Heart left ventricle (tissue), 16 donors: ENCODE results near the gene SLC47A2. TPM values are rescaled to one million over a fixed set of nuclear protein-coding genes. Genes with fewer than 3 reads are reported as not detected.

Source experiments
- ATAC-seq, 4 donors: fragments of 200-7000 bp; cut with Tn5 transposase; one replicate each; pipeline ENCODE4 v1.9.1; 2020 to 2022; ENCODE audit warnings: moderate library complexity in 4 of 4, mild to moderate bottlenecking in 3 of 4, moderate number of reproducible peaks in 1 of 4
- DNase-seq, 5 donors: peaks; one replicate each; pipeline ENCODE4 v3.0.0-alpha.2; 2020
- H3K27ac ChIP-seq, 12 donors: fragments of 200-600 bp; sonication (generic) in 4 of 12; one replicate each; pipeline versions ENCODE4 v1.5.0 to v1.8.0; 2016 to 2022; ENCODE audit warnings: mild to moderate bottlenecking in 2 of 12
- H3K27me3 ChIP-seq, 9 donors: fragments of 200-600 bp; sonication (generic) in 2 of 9; one replicate each; pipeline versions ENCODE4 v1.5.1 to v1.8.0; 2016 to 2022; ENCODE audit warnings: mild to moderate bottlenecking in 3 of 9
- H3K36me3 ChIP-seq, 9 donors: fragments of 200-600 bp; sonication (generic) in 2 of 9; one replicate each; pipeline versions ENCODE4 v1.5.0 to v1.8.0; 2018 to 2022; ENCODE audit warnings: mild to moderate bottlenecking in 2 of 9
- H3K4me1 ChIP-seq, 12 donors: fragments of 200-600 bp; sonication (generic) in 4 of 12; one replicate each; pipeline versions ENCODE4 v1.5.0 to v1.8.0; 2016 to 2022; ENCODE audit warnings: mild to moderate bottlenecking in 3 of 12
- H3K4me3 ChIP-seq, 12 donors: fragments of 200-600 bp; sonication (generic) in 4 of 12; one replicate each; pipeline versions ENCODE4 v1.5.0 to v1.8.0; 2017 to 2022; ENCODE audit warnings: mild to moderate bottlenecking in 9 of 12, moderate library complexity in 4 of 12
- H3K9me3 ChIP-seq, 12 donors: fragments of 200-600 bp; sonication (generic) in 4 of 12; one replicate each; pipeline versions ENCODE4 v1.5.0 to v1.8.0; 2016 to 2022; ENCODE audit warnings: mild to moderate bottlenecking in 1 of 12
- POLR2A ChIP-seq, 2 donors: fragments of 450-650 bp; IDR thresholded peaks; one replicate each; pipeline ENCODE4 v1.6.1; 2017; ENCODE audit warnings: antibody characterized with exemption in 2 of 2, mild to moderate bottlenecking in 2 of 2, moderate library complexity in 2 of 2
- WGBS, 4 donors: extraction: QIAGEN DNeasy Blood & Tissue Kit in 2 of 4; methylation state at CpG; one replicate each; pipeline versions ENCODE4 v1.1.5 to v1.1.7; 2013 to 2018; 5-methylcytosine and 5-hydroxymethylcytosine counted together
- intact Hi-C, 10 donors: fragments of 100-400 bp; cut with DNase I; formaldehyde crosslinking; loops; one replicate each; pipeline versions ENCODE4 v1.11.1 to v1.14.2; 2022
- polyA plus RNA-seq, 2 donors: library from polyadenylated mRNA; stranded (reverse); fragments of 200-250 nt; gene quantifications; one replicate each; pipeline ENCODE4 v1.2.3, GENCODE V29; 2013
- total RNA-seq, 9 donors: library from RNA; depleted of rRNA in 2 of 9; stranded (reverse); fragments of >200 nt in 2 of 9; fragmentation: NEBNext Ultra II Directional in 3 of 9; extraction: Animal tissue kit (Norgen Biotek cat#: 25700) in 3 of 9; gene quantifications; one replicate each; pipeline versions ENCODE4 v1.1.0 to v1.2.4, GENCODE V29; 2016 to 2023
- TF ChIP-seq, protein P1 (sequence below), 12 donors: fragments of 200-600 bp; sonication (generic) in 4 of 12; IDR thresholded peaks; one replicate each; pipeline versions ENCODE4 v1.5.0 to v1.8.0; 2018 to 2022; ENCODE audit warnings: antibody characterized with exemption in 12 of 12, mild to moderate bottlenecking in 5 of 12
- donor health status: ischemic (EF 13 %, LVEDD 7.1; RV severe dilation, severe dysfunction).
- donor health status: healthy with polysubstance abuse.
- donor health status: DM: no; HTN: yes; CAD: no.
- donor health status: DM: no; HTN: no; CAD: no.
- donor health status: ischemic (EF 25% LVEDD 6.9; RV normal size, moderate dysfunction).
- donor health status: ischemic (EF 25% LVEDD 5.7; RV mildly dilated, moderate dysfunction).
- donor health status: healthy.
- donor health status: DM: yes; HTN: yes; CAD: no.
- donor health status: ischemic (EF 35%, LVEDD 5.7; RV mildly dilated, moderate dysfunction).
- donor health status: nonischemic (EF 11% LVEDD 7.7; RV severe dilation, severe dysfunction).
- donor health status: DM: yes; HTN: yes; CAD: no.
- donor health status: PGD.
- donor health status: ischemic (EF 29% LVEDD 5.4; RV normal size, mild dysfunction).
- donor health status: nonischemic (EF 23%, LVEDD 6.1; RV moderate dilation, normal function).

SLC47A2 gene
- total and polyA plus RNA-seq, 11 donors = 0.32 TPM; not detected in 10

DNA sequence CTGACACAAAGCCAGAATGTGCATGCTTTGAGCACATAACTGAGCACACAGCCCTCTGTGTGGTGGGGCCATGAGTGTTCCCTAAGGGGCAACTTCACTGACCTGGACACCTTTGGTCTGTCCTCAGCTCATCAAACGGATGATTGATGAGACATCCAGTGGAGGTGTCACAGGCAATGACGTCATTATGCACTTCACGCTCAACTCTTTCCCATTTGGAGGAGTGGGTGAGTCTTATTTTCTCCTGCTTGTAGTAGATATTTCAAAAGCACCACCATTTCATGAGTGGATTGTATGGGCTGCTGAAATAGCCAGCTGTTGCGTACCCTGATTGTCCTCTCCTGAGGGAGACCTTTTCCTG, 51.6 kb downstream of the SLC47A2 start:
- WGBS, 4 donors = 86 to 91% (median 88%) methylated on average over 4 of the region's 4 CpGs
- DNase-seq = no peak
- intact Hi-C loops = loop anchor here in 2 of 10 donors (10.0 kb wide), 2 partner anchors 60 to 80 kb away; partner anchors contain the start of gene ALDH3A1 (in 1 of the 2)
- Histone ChIP-seq H3K9me3 (no peaks in the 10 kb centered on the region), H3K36me3 (peaks cover 0 to 95% (median 61%) of the 10 kb centered on the region in 9 donors), H3K4me3 (no peak overlapping the region), H3K4me1 (peaks cover 0 to 16% (median 5%) of the 10 kb centered on the region in 12 donors), H3K27ac (peak overlapping the region in 5 of 12 donors; percentile 33 to 67 (median 53)), H3K27me3 (no peaks in the 10 kb centered on the region)
- peak in 2 of 4 donors; percentile 8 to 23 for ATAC-seq
- TF ChIP-seq, protein P1, sequence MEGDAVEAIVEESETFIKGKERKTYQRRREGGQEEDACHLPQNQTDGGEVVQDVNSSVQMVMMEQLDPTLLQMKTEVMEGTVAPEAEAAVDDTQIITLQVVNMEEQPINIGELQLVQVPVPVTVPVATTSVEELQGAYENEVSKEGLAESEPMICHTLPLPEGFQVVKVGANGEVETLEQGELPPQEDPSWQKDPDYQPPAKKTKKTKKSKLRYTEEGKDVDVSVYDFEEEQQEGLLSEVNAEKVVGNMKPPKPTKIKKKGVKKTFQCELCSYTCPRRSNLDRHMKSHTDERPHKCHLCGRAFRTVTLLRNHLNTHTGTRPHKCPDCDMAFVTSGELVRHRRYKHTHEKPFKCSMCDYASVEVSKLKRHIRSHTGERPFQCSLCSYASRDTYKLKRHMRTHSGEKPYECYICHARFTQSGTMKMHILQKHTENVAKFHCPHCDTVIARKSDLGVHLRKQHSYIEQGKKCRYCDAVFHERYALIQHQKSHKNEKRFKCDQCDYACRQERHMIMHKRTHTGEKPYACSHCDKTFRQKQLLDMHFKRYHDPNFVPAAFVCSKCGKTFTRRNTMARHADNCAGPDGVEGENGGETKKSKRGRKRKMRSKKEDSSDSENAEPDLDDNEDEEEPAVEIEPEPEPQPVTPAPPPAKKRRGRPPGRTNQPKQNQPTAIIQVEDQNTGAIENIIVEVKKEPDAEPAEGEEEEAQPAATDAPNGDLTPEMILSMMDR (IDR thresholded peaks at IDR 0.05) = no peak
- no peak for TF ChIP-seq POLR2A (IDR thresholded peaks at IDR 0.05)

DNA sequence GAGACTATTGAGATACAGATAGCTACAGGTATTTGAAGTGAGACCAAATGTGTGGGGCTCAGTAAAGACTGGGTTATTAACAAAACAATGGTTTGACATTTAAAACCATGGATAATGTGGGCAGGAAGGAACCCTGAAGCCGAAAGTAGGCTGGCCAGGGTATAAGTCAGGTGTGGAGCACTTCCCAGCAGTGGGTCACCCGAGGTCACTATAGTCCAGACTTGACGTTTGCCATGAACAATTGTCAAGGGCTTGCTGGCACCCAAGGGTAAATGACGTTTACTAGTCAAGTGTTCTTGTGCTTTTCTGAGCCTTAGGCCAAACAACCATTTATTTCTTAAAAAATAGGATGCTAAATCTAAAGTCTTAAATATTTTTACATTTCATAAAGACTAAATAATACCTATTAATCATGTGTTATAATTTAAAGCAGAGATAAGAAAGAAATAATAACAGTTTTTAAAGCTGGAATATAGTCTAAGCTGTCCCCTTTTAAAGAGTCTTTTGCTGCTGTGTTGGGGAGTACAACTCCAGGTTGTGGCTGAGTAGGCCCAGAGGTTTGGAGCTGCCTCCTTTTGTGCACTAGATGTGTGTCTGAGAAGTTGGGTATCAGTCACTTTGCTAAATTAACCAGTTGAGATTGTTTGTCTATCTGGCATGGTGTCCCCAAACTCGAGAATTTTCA, 52.1 kb downstream of the SLC47A2 start:
- Histone ChIP-seq H3K27ac (peak overlapping the region in 6 of 12 donors; percentile 30 to 67 (median 48)), H3K9me3 (no peaks in the 10 kb centered on the region), H3K27me3 (no peaks in the 10 kb centered on the region), H3K4me1 (peaks cover 0 to 21% (median 6%) of the 10 kb centered on the region in 12 donors), H3K36me3 (peaks cover 0 to 90% (median 61%) of the 10 kb centered on the region in 9 donors), H3K4me3 (no peak overlapping the region)
- DNase-seq (peak in 4 of 5 donors; percentile 54 to 86 (median 72)), ATAC-seq (peak; percentile 93 to 96 (median 94))
- TF ChIP-seq, protein P1 (IDR thresholded peaks at IDR 0.05) = no peak
- TF ChIP-seq POLR2A (IDR thresholded peaks at IDR 0.05) = no peak
- 36 to 40% (median 38%) methylated on average over 5 of the region's 5 CpGs for WGBS, 4 donors
- intact Hi-C loops = loop anchor here in 2 of 10 donors (10.0 kb wide), 2 partner anchors 61 to 81 kb away; partner anchors contain the start of gene ALDH3A1 (in 1 of the 2)

DNA sequence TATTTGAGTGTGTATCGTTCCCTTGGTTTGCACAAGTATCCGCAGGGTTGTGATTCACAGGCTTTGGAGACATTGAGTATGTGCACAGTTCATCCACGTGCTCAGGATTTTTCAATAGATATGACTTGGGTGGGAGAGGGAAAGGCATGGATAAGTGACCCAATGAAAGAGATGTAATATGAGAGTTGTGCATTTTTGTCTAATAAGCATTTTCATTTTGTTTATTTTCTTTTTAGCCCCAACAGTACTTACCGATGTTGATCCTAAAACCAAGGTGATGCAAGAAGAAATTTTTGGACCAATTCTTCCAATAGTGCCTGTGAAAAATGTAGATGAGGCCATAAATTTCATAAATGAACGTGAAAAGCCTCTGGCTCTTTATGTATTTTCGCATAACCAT, 53.3 kb downstream of the SLC47A2 start:
- no peak overlapping the region for H3K4me3 ChIP-seq
- no peaks in the 10 kb centered on the region for H3K9me3 ChIP-seq
- peak overlapping the region in 1 of 12 donors; percentile 55 for H3K27ac ChIP-seq
- no peak for DNase-seq
- H3K4me1 ChIP-seq = peaks cover 0 to 21% (median 6%) of the 10 kb centered on the region in 12 donors
- intact Hi-C loops = loop anchor here in 2 of 10 donors (10.0 kb wide), 2 partner anchors 62 to 82 kb away; partner anchors contain the start of gene ALDH3A1 (in 1 of the 2)
- WGBS, 4 donors = 90 to 95% (median 94%) methylated on average over 6 of the region's 6 CpGs
- ATAC-seq = no peak
- H3K36me3 ChIP-seq = peaks cover 0 to 88% (median 55%) of the 10 kb centered on the region in 9 donors
- H3K27me3 ChIP-seq = no peaks in the 10 kb centered on the region
- TF ChIP-seq, protein P1 (IDR thresholded peaks at IDR 0.05) = no peak
- TF ChIP-seq POLR2A (IDR thresholded peaks at IDR 0.05) = no peak

DNA sequence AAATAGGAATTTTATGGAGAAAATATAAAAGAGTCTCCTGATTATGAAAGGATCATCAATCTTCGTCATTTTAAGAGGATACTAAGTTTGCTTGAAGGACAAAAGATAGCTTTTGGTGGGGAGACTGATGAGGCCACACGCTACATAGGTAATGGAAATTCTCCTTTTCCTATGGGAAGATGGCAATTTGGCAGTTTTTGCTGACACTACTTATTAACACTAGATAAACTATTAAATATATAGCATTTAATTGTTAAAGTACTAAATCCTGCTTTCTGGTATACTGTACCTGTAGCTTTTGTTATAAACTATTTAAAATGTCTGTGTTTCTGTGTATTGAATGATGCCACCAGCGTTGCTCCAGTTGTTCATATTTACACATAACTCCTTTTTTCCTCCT, 55.3 kb downstream of the SLC47A2 start:
- intact Hi-C loops = loop anchor here in 2 of 10 donors (10.0 kb wide), 2 partner anchors 64 to 84 kb away; partner anchors contain the start of gene ALDH3A1 (in 1 of the 2)
- no peaks in the 10 kb centered on the region for H3K27me3 ChIP-seq

More for the DNA sequence above, 55.3 kb downstream of the SLC47A2 start:
- no peak for TF ChIP-seq POLR2A (IDR thresholded peaks at IDR 0.05)
- TF ChIP-seq, protein P1 (IDR thresholded peaks at IDR 0.05) = no peak
- no peak overlapping the region for H3K27ac ChIP-seq
- no peak for ATAC-seq
- peaks cover 0 to 94% (median 72%) of the 10 kb centered on the region in 9 donors for H3K36me3 ChIP-seq
- H3K4me3 ChIP-seq = no peak overlapping the region
- WGBS, 4 donors = 94 to 99% (median 96%) methylated on average over 3 of the region's 3 CpGs
- H3K9me3 ChIP-seq = no peaks in the 10 kb centered on the region
- H3K4me1 ChIP-seq = peaks cover 0 to 21% (median 6%) of the 10 kb centered on the region in 12 donors
- no peak for DNase-seq
